Neural progenitor cell (in vitro differentiated cells): Measurements from ENCODE around the gene PLXNA4. TPM values are rescaled to one million over a fixed set of nuclear protein-coding genes. Genes with fewer than 3 reads are reported as not detected.

ENCODE experiments used
- DNase-seq: peaks from one replicate; pipeline ENCODE4 v3.0.0-alpha.2; 2016; ENCODE audit warnings: low spot score
- H2AFZ ChIP-seq: fragments of 200-600 bp; sonication (generic); replicated peaks from 2 replicates; pipeline ENCODE4 v1.6.1; 2016; ENCODE audit warnings: antibody characterized with exemption
- H3F3A ChIP-seq: fragments of 200-600 bp; sonication (generic); 2 replicates; pipeline ENCODE4 v1.6.1; 2016; ENCODE audit warnings: antibody characterized with exemption, low read depth
- H3K27ac ChIP-seq: fragments of 200-600 bp; sonication (generic); 2 replicates; pipeline ENCODE4 v1.5.1; 2016; ENCODE audit warnings: mild to moderate bottlenecking
- H3K27me3 ChIP-seq: fragments of 200-600 bp; sonication (generic); 2 replicates; pipeline ENCODE4 v1.6.1; 2016; ENCODE audit warnings: mild to moderate bottlenecking, moderate library complexity
- H3K36me3 ChIP-seq: fragments of 200-600 bp; sonication (generic); 2 replicates; pipeline ENCODE4 v1.5.1; 2016
- H3K4me1 ChIP-seq: fragments of 200-600 bp; sonication (generic); 2 replicates; pipeline ENCODE4 v1.6.1; 2016; ENCODE audit warnings: mixed run types
- H3K4me2 ChIP-seq: fragments of 200-600 bp; sonication (generic); 2 replicates; pipeline ENCODE4 v1.6.1; 2016
- H3K4me3 ChIP-seq: fragments of 200-600 bp; sonication (generic); 2 replicates; pipeline ENCODE4 v1.5.1; 2016
- H3K79me2 ChIP-seq: fragments of 200-600 bp; sonication (generic); 2 replicates; pipeline ENCODE4 v1.6.1; 2016; ENCODE audit warnings: low read depth
- H3K9ac ChIP-seq: fragments of 200-600 bp; sonication (generic); 2 replicates; pipeline ENCODE4 v1.6.1; 2016
- H3K9me3 ChIP-seq: fragments of 200-600 bp; sonication (generic); 2 replicates; pipeline ENCODE4 v1.5.1; 2016; ENCODE audit warnings: low read depth
- H4K20me1 ChIP-seq: fragments of 200-600 bp; sonication (generic); 2 replicates; pipeline ENCODE4 v1.6.1; 2016; ENCODE audit warnings: low read depth
- H3K27ac Mint-ChIP-seq: 3 replicates; pipeline ENCODE4 v1.8.0; 2021; ENCODE audit warnings: mixed read lengths
- H3K27me3 Mint-ChIP-seq: 2 replicates; pipeline ENCODE4 v1.8.0; 2022; ENCODE audit warnings: low read depth, mild to moderate bottlenecking, inconsistent platforms, moderate library complexity, mixed read lengths; ENCODE audit not compliant: insufficient read depth
- H3K36me3 Mint-ChIP-seq: 3 replicates; pipeline ENCODE4 v1.8.0; 2021; ENCODE audit warnings: mixed read lengths
- H3K4me1 Mint-ChIP-seq: 3 replicates; pipeline ENCODE4 v1.8.0; 2021; ENCODE audit warnings: mixed read lengths
- H3K4me3 Mint-ChIP-seq: 3 replicates; pipeline ENCODE4 v1.8.0; 2021; ENCODE audit warnings: mild to moderate bottlenecking, moderate library complexity, mixed read lengths
- H3K9me3 Mint-ChIP-seq: 3 replicates; pipeline ENCODE4 v1.8.0; 2020; ENCODE audit warnings: mixed read lengths
- EZH2 ChIP-seq: fragments of 200-600 bp; sonication (generic); IDR thresholded peaks from 2 replicates; pipeline ENCODE4 v1.6.1; 2017; ENCODE audit warnings: antibody characterized with exemption, mild to moderate bottlenecking, moderate library complexity
- EZH2phosphoT487 ChIP-seq: fragments of 200-600 bp; sonication (generic); IDR thresholded peaks from 2 replicates; pipeline ENCODE4 v1.6.1; 2017; ENCODE audit warnings: antibody characterized with exemption
- total RNA-seq: library from RNA; depleted of rRNA; stranded (reverse); fragments of >200 nt; gene quantifications from 2 replicates; pipeline ENCODE4 v1.2.3, GENCODE V29; 2015; ENCODE audit warnings: low replicate concordance
- TF ChIP-seq, protein P1 (sequence below): fragments of 200-600 bp; sonication (generic); IDR thresholded peaks from 2 replicates; pipeline ENCODE4 v1.5.1; 2017; ENCODE audit warnings: antibody characterized with exemption, mild to moderate bottlenecking

The PLXNA4 gene
- total RNA-seq, 1 donor from 2014 or later: 0.49 TPM

GRCh38 chr7:132213583-132213982 is 362.7 kb downstream of the PLXNA4 start:
- Histone ChIP-seq H3K4me1 (peaks cover 8% of the 10 kb centered on the region), H2AFZ (no peak overlapping the region), H3K4me3 (no peak overlapping the region), H3K9me3 (no peaks in the 10 kb centered on the region), H3K79me2 (no peaks in the 10 kb centered on the region), H3F3A (no peaks in the 10 kb centered on the region), H3K4me2 (no peak overlapping the region), H3K27ac (no peak overlapping the region), H3K36me3 (no peaks in the 10 kb centered on the region), H4K20me1 (no peaks in the 10 kb centered on the region), H3K9ac (no peak overlapping the region), H3K27me3 (no peaks in the 10 kb centered on the region)
- TF ChIP-seq, protein P1, sequence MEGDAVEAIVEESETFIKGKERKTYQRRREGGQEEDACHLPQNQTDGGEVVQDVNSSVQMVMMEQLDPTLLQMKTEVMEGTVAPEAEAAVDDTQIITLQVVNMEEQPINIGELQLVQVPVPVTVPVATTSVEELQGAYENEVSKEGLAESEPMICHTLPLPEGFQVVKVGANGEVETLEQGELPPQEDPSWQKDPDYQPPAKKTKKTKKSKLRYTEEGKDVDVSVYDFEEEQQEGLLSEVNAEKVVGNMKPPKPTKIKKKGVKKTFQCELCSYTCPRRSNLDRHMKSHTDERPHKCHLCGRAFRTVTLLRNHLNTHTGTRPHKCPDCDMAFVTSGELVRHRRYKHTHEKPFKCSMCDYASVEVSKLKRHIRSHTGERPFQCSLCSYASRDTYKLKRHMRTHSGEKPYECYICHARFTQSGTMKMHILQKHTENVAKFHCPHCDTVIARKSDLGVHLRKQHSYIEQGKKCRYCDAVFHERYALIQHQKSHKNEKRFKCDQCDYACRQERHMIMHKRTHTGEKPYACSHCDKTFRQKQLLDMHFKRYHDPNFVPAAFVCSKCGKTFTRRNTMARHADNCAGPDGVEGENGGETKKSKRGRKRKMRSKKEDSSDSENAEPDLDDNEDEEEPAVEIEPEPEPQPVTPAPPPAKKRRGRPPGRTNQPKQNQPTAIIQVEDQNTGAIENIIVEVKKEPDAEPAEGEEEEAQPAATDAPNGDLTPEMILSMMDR: no peak
- TF ChIP-seq EZH2phosphoT487 (no peak), EZH2 (no peak)
- Mint-ChIP-seq H3K4me1 (peaks cover 17% of the 10 kb centered on the region), H3K27me3 (peaks cover 11% of the 10 kb centered on the region), H3K9me3 (no peaks in the 10 kb centered on the region), H3K36me3 (no peaks in the 10 kb centered on the region), H3K27ac (no peak overlapping the region), H3K4me3 (no peak overlapping the region)
- no peak for DNase-seq

DNA sequence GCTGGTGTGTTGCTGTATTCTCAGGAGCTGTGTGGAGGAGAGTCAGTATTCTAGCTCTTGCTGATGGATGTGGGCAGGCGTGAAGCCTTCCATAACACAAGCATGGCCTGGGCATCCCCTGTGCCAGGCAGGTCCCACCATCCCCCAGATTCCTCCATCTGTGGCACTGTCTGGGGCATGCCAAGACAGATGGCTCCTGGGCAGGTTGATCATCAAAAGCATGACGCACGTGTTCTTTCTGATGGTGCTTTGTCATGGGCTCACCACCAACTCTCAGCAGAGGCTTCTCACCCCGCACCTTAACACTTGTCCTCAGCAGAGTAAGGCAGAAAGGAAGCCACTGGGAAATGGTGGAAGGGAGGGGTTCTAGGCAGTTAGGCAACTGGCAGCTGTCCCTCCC is 364.3 kb downstream of the PLXNA4 start:
- Histone ChIP-seq H3K4me2 (no peak overlapping the region), H3K27me3 (no peaks in the 10 kb centered on the region), H3K9ac (no peak overlapping the region), H3K9me3 (no peaks in the 10 kb centered on the region), H2AFZ (no peak overlapping the region), H3K27ac (no peak overlapping the region), H3K4me3 (no peak overlapping the region), H4K20me1 (no peaks in the 10 kb centered on the region), H3K79me2 (no peaks in the 10 kb centered on the region), H3F3A (no peaks in the 10 kb centered on the region), H3K4me1 (peaks cover 4% of the 10 kb centered on the region), H3K36me3 (no peaks in the 10 kb centered on the region)
- DNase-seq: no peak
- Mint-ChIP-seq H3K4me1 (peaks cover 15% of the 10 kb centered on the region), H3K9me3 (no peaks in the 10 kb centered on the region), H3K4me3 (no peak overlapping the region), H3K36me3 (no peaks in the 10 kb centered on the region), H3K27me3 (peaks cover 11% of the 10 kb centered on the region), H3K27ac (no peak overlapping the region)
- TF ChIP-seq, protein P1: no peak
- TF ChIP-seq EZH2phosphoT487: no peak
- TF ChIP-seq EZH2: no peak

DNA sequence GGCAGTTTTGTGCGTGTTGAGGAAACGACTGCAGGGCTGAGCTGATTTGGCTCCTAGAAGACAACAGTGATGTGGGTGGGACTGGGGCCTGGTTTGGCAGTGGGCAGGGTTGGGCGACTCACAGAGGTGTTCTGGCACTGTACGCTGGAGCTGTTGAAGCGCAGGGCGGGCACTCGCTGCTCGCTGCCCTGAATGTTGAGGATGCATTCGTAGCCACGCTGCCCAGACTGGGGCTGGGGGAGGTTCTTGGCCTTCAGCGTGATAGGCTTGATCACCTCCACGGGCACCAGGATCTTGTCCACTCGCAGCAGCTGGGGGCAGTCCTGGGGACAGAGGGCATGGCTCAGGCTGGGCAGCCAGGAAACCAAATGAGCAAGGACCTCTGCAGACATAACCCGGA is 365.4 kb downstream of the PLXNA4 start:
- H3K4me1 Mint-ChIP-seq: peaks cover 16% of the 10 kb centered on the region
- TF ChIP-seq EZH2phosphoT487 (no peak), EZH2 (no peak)
- TF ChIP-seq, protein P1: no peak
- no peaks in the 10 kb centered on the region for H3K36me3 Mint-ChIP-seq

GRCh38 chr7:132207782-132208181 is 368.5 kb downstream of the PLXNA4 start:
- Mint-ChIP-seq H3K9me3 (no peaks in the 10 kb centered on the region), H3K4me1 (peaks cover 18% of the 10 kb centered on the region), H3K36me3 (no peaks in the 10 kb centered on the region), H3K27ac (no peak overlapping the region), H3K4me3 (no peak overlapping the region), H3K27me3 (peaks cover 21% of the 10 kb centered on the region)
- no peak for DNase-seq
- H3K27ac ChIP-seq: no peak overlapping the region
- H4K20me1 ChIP-seq: no peaks in the 10 kb centered on the region
- H3K27me3 ChIP-seq: no peaks in the 10 kb centered on the region
- H3K4me1 ChIP-seq: peaks cover 10% of the 10 kb centered on the region
- H2AFZ ChIP-seq: no peak overlapping the region
- no peaks in the 10 kb centered on the region for H3F3A ChIP-seq
- no peaks in the 10 kb centered on the region for H3K9me3 ChIP-seq
- H3K79me2 ChIP-seq: no peaks in the 10 kb centered on the region
- H3K4me2 ChIP-seq: no peak overlapping the region
- H3K4me3 ChIP-seq: no peak overlapping the region
- H3K36me3 ChIP-seq: no peaks in the 10 kb centered on the region
- TF ChIP-seq EZH2phosphoT487: no peak
- TF ChIP-seq, protein P1: no peak
- no peak for TF ChIP-seq EZH2
- H3K9ac ChIP-seq: no peak overlapping the region

More for the DNA sequence above, 365.4 kb downstream of the PLXNA4 start:
- no peak for DNase-seq
- Histone ChIP-seq H4K20me1 (no peaks in the 10 kb centered on the region), H3K27ac (no peak overlapping the region), H3K4me3 (no peak overlapping the region), H3K9ac (no peak overlapping the region), H3F3A (no peaks in the 10 kb centered on the region), H3K4me2 (no peak overlapping the region), H3K27me3 (no peaks in the 10 kb centered on the region), H3K4me1 (peaks cover 10% of the 10 kb centered on the region), H2AFZ (no peak overlapping the region), H3K79me2 (no peaks in the 10 kb centered on the region), H3K36me3 (no peaks in the 10 kb centered on the region), H3K9me3 (no peaks in the 10 kb centered on the region)
- peaks cover 11% of the 10 kb centered on the region for H3K27me3 Mint-ChIP-seq
- H3K9me3 Mint-ChIP-seq: no peaks in the 10 kb centered on the region
- H3K27ac Mint-ChIP-seq: no peak overlapping the region
- no peak overlapping the region for H3K4me3 Mint-ChIP-seq
